KMS-11 (cell line): ENCODE measurements around the gene MFSD6.

Source experiments
- H2AFZ ChIP-seq: fragments of 200-600 bp; sonication (generic); 2 replicates; pipeline ENCODE4 v1.6.1; 2016; ENCODE audit warnings: antibody characterized with exemption, mixed run types, low read depth
- H3K27ac ChIP-seq: fragments of 200-600 bp; sonication (generic); 2 replicates; pipeline ENCODE4 v1.6.1; 2016; ENCODE audit warnings: mild to moderate bottlenecking, mixed run types
- H3K27me3 ChIP-seq: fragments of 200-600 bp; sonication (generic); 2 replicates; pipeline ENCODE4 v1.6.1; 2017; ENCODE audit warnings: mild to moderate bottlenecking, low read depth, mixed run types, moderate library complexity; ENCODE audit not compliant: insufficient read depth
- H3K36me3 ChIP-seq: fragments of 200-600 bp; sonication (generic); 2 replicates; pipeline ENCODE4 v1.6.1; 2017; ENCODE audit warnings: mild to moderate bottlenecking, mixed run types; ENCODE audit not compliant: insufficient read depth
- H3K4me1 ChIP-seq: fragments of 200-600 bp; sonication (generic); 2 replicates; pipeline ENCODE4 v1.6.1; 2016; ENCODE audit warnings: mild to moderate bottlenecking, low read depth, mixed run types; ENCODE audit not compliant: poor library complexity, severe bottlenecking
- H3K4me2 ChIP-seq: fragments of 200-600 bp; sonication (generic); 2 replicates; pipeline ENCODE4 v1.7.0; 2016; ENCODE audit warnings: mild to moderate bottlenecking, mixed run types
- H3K4me3 ChIP-seq: fragments of 200-600 bp; sonication (generic); IDR thresholded peaks from 2 replicates; pipeline ENCODE4 v1.6.1; 2017; ENCODE audit warnings: low read depth, low read length, mixed read lengths; ENCODE audit not compliant: insufficient read depth
- H3K79me2 ChIP-seq: fragments of 200-600 bp; sonication (generic); 2 replicates; pipeline ENCODE4 v1.6.1; 2016; ENCODE audit warnings: low read depth, mixed run types; ENCODE audit not compliant: insufficient read depth
- H3K9ac ChIP-seq: fragments of 200-600 bp; sonication (generic); 2 replicates; pipeline ENCODE4 v1.6.1; 2016; ENCODE audit warnings: mild to moderate bottlenecking, mixed run types
- H4K20me1 ChIP-seq: fragments of 200-600 bp; sonication (generic); 2 replicates; pipeline ENCODE4 v1.6.1; 2016; ENCODE audit warnings: mild to moderate bottlenecking, mixed run types; ENCODE audit not compliant: insufficient read depth
- CTCF ChIP-seq: fragments of 200-600 bp; sonication (generic); conservative IDR thresholded peaks from 2 replicates; pipeline ENCODE4 v1.6.1; 2017; ENCODE audit warnings: low read depth, mild to moderate bottlenecking, antibody characterized with exemption, low read length, moderate library complexity, mixed read lengths

Gene MFSD6

DNA sequence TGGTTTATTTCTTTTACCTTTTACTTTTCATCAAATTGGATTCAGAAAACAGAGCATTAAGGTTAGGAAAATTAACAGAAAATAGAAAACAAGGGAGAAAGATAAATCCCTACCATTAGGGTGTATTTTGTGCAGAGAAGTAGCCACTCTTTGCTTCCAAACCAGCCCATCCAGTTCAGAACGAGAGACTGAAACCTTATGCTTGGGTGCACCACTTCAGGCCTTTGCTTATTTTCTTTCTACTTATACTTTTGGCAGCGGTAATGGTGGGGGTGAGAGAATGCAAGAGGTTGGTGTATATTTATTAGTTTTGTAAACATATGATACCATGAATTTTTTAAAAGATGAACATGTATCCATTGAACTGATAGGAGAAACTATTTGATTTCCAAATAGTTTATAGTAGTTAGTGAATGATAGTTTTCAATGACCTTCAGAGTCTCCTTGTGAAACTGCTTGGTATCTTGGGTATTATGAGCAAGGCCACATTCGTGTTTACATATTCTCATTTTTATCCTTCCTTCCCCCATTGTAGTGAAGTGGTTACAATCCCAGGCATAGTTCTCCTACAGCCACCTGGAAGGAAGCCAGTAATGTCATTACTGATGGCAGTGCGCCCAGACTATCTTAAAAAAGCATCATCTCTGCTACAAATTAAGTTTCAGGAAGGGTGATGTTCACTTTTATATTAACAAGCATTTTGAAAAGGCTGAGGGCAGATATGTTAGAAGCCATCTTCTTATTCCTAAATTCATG lies 60.8 kb downstream of the MFSD6 start:
- H2AFZ ChIP-seq, result peak overlapping the region; percentile 26; the same call in 1 of the 2 replicates
- peak overlapping the region; percentile 20; the same call in 1 of the 2 replicates for H3K9ac ChIP-seq
- no peaks in the 10 kb centered on the region for H3K36me3 ChIP-seq
- no peak for TF ChIP-seq CTCF
- H3K79me2 ChIP-seq, result peaks cover 3% of the 10 kb centered on the region; the same call in 1 of the 2 replicates
- H3K4me3 ChIP-seq, result no peak overlapping the region
- peaks cover 61% of the 10 kb centered on the region for H3K4me1 ChIP-seq
- no peaks in the 10 kb centered on the region for H4K20me1 ChIP-seq
- no peaks in the 10 kb centered on the region for H3K27me3 ChIP-seq
- H3K4me2 ChIP-seq, result peak overlapping the region; percentile 74
- peak overlapping the region; percentile 79 for H3K27ac ChIP-seq

- TF ChIP-seq CTCF, result no peak
These were observed 61.6 kb downstream of the MFSD6 start for GRCh38 chr2:190469771-190470170.

DNA sequence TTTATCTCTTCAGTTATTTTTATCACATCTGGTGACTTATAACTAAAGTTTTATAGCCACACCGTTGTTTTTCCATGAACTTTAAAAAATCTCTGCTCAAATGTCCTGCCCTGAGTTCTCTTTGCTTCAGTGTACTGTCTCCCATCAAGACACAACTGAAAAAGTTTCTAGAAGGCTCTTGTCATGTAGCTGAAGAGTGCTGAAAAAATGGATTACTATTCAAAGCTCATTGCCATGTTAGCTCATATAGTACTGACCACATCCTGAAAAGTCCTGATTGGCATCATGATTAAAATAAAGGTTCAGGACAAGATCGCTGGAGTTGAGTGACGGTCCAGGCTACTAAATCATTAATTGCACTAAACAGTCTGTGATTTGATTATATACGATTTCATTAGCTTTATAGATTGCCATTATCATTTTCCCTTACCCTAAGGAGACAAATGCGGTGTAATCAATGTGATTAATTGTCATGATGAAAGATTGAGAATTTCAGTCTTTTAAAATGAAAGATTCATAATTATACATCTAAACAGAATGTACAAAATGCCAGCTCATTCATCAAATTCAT lies 62.2 kb downstream of the MFSD6 start:
- Histone ChIP-seq H3K27ac (peak overlapping the region; percentile 79; the same call in 1 of the 2 replicates), H3K4me3 (no peak overlapping the region), H4K20me1 (no peaks in the 10 kb centered on the region), H2AFZ (no peak overlapping the region), H3K27me3 (no peaks in the 10 kb centered on the region), H3K4me2 (peak overlapping the region; percentile 74; the same call in 1 of the 2 replicates), H3K79me2 (peaks cover 3% of the 10 kb centered on the region; the same call in 1 of the 2 replicates), H3K4me1 (peaks cover 50% of the 10 kb centered on the region), H3K36me3 (no peaks in the 10 kb centered on the region), H3K9ac (no peak overlapping the region)
- no peak for TF ChIP-seq CTCF

More at GRCh38 chr2:190469771-190470170, 61.6 kb downstream of the MFSD6 start:
- Histone ChIP-seq H2AFZ (no peak overlapping the region), H3K27ac (peak overlapping the region; percentile 79; the same call in 1 of the 2 replicates), H4K20me1 (no peaks in the 10 kb centered on the region), H3K79me2 (peaks cover 3% of the 10 kb centered on the region; the same call in 1 of the 2 replicates), H3K4me3 (no peak overlapping the region), H3K4me2 (peak overlapping the region; percentile 74; the same call in 1 of the 2 replicates), H3K4me1 (peaks cover 56% of the 10 kb centered on the region), H3K9ac (no peak overlapping the region), H3K27me3 (no peaks in the 10 kb centered on the region), H3K36me3 (no peaks in the 10 kb centered on the region)

GRCh38 chr2:190477661-190478454 lies 69.7 kb downstream of the MFSD6 start:
- no peak overlapping the region for H3K27ac ChIP-seq
- H3K27me3 ChIP-seq, result no peaks in the 10 kb centered on the region
- no peak overlapping the region for H2AFZ ChIP-seq
- H4K20me1 ChIP-seq, result no peaks in the 10 kb centered on the region
- H3K79me2 ChIP-seq, result no peaks in the 10 kb centered on the region
- no peak overlapping the region for H3K4me3 ChIP-seq
- no peak for TF ChIP-seq CTCF
- no peak overlapping the region for H3K4me2 ChIP-seq
- no peaks in the 10 kb centered on the region for H3K4me1 ChIP-seq
- H3K9ac ChIP-seq, result no peak overlapping the region
- H3K36me3 ChIP-seq, result no peaks in the 10 kb centered on the region
